ENCODE measurements around the gene RIC8B.

RIC8B gene

GRCh38 chr12:106847861-106848260, 73.4 kb downstream of the RIC8B start:
- Histone ChIP-seq H3K9me3 (no peaks in the 10 kb centered on the region), H3K27ac (no peak overlapping the region), H3K36me3 (peaks cover 3% of the 10 kb centered on the region), H3K4me3 (ENCODE audit: low read depth in 1 of 2, low read length in 1 of 2) (no peak overlapping the region), H3K27me3 (no peaks in the 10 kb centered on the region), H3K4me1 (ENCODE audit: control insufficient read depth in 1 of 2, insufficient read depth in 1 of 2, low read depth in 1 of 2, low read length in 1 of 2) (no peaks in the 10 kb centered on the region)
- TF ChIP-seq CTCF (IDR thresholded peaks at IDR 0.05): no peak

GRCh38 chr12:106851306-106851705, 76.8 kb downstream of the RIC8B start:
- H3K9me3 ChIP-seq: no peaks in the 10 kb centered on the region
- H3K4me3 ChIP-seq (ENCODE audit: low read depth in 1 of 2, low read length in 1 of 2): no peak overlapping the region
- TF ChIP-seq CTCF (IDR thresholded peaks at IDR 0.05): no peak
- no peaks in the 10 kb centered on the region for H3K27me3 ChIP-seq
- H3K36me3 ChIP-seq: no peaks in the 10 kb centered on the region
- H3K27ac ChIP-seq: no peak overlapping the region
- no peaks in the 10 kb centered on the region for H3K4me1 ChIP-seq (ENCODE audit: control insufficient read depth in 1 of 2, insufficient read depth in 1 of 2, low read depth in 1 of 2, low read length in 1 of 2)

- Histone ChIP-seq H3K27ac (no peak overlapping the region), H3K4me3 (ENCODE audit: low read depth in 1 of 2, low read length in 1 of 2) (no peak overlapping the region), H3K4me1 (ENCODE audit: control insufficient read depth in 1 of 2, insufficient read depth in 1 of 2, low read depth in 1 of 2, low read length in 1 of 2) (no peaks in the 10 kb centered on the region), H3K27me3 (no peaks in the 10 kb centered on the region), H3K9me3 (no peaks in the 10 kb centered on the region), H3K36me3 (no peaks in the 10 kb centered on the region)
- TF ChIP-seq CTCF (IDR thresholded peaks at IDR 0.05): no peak
Measured at GRCh38 chr12:106854723-106855122, 80.2 kb downstream of the RIC8B start.

GRCh38 chr12:106855221-106855758, 80.8 kb downstream of the RIC8B start:
- Histone ChIP-seq H3K27me3 (no peaks in the 10 kb centered on the region), H3K4me1 (ENCODE audit: control insufficient read depth in 1 of 2, insufficient read depth in 1 of 2, low read depth in 1 of 2, low read length in 1 of 2) (no peaks in the 10 kb centered on the region), H3K36me3 (no peaks in the 10 kb centered on the region), H3K27ac (no peak overlapping the region), H3K9me3 (no peaks in the 10 kb centered on the region), H3K4me3 (ENCODE audit: low read depth in 1 of 2, low read length in 1 of 2) (no peak overlapping the region)
- no peak for TF ChIP-seq CTCF (IDR thresholded peaks at IDR 0.05)

- no peaks in the 10 kb centered on the region for H3K4me1 ChIP-seq (ENCODE audit: control insufficient read depth in 1 of 2, insufficient read depth in 1 of 2, low read depth in 1 of 2, low read length in 1 of 2)
- no peaks in the 10 kb centered on the region for H3K36me3 ChIP-seq
- no peak for TF ChIP-seq CTCF (IDR thresholded peaks at IDR 0.05)
- no peak overlapping the region for H3K27ac ChIP-seq
- H3K27me3 ChIP-seq: no peaks in the 10 kb centered on the region
- no peaks in the 10 kb centered on the region for H3K9me3 ChIP-seq
- H3K4me3 ChIP-seq (ENCODE audit: low read depth in 1 of 2, low read length in 1 of 2): no peak overlapping the region
Measured at GRCh38 chr12:106861984-106862916, 87.8 kb downstream of the RIC8B start.
